HCT116 (cell line): ENCODE data around the gene ZSCAN16. TPM values are rescaled to one million over a fixed set of nuclear protein-coding genes. Genes with fewer than 3 reads are reported as not detected.

Experiments used
- ATAC-seq: fragments of 200-7000 bp; cut with Tn5 transposase; 2 replicates; pipeline ENCODE4 v1.9.1; 2020; ENCODE audit warnings: mild to moderate bottlenecking, moderate library complexity
- BruUV-seq: library from RNA; stranded (reverse); fragments of 400-500 nt; replicated peaks from 2 replicates; lab custom pipeline; 2021; lab: Mats Ljungman, UMichigan
- CTCF ChIA-PET: fragments of 300-600 bp; sonication (Branson Sonifier 250); formaldehyde crosslinking; loops from one replicate; lab custom pipeline; 2021; ENCODE audit warnings: antibody characterized with exemption; lab: Charles Lee
- POLR2A ChIA-PET: fragments of 300-600, 350-600 bp; sonication (Branson Sonifier 250); formaldehyde crosslinking; loops from one replicate; lab custom pipeline; 2021; ENCODE audit warnings: antibody characterized with exemption; lab: Charles Lee
- RAD21 ChIA-PET, 2 experiments: fragments of 300-600 bp; sonication (Branson Sonifier 250); formaldehyde crosslinking; loops; one replicate each; lab custom pipeline; 2023; ENCODE audit warnings: low total read pairs in 2 of 2; ENCODE audit not compliant: uncharacterized antibody in 2 of 2, unreplicated experiment in 2 of 2, low non-redundant PET in 1 of 2; lab: Charles Lee
- DNase-seq: peaks from one replicate; pipeline ENCODE4 v3.0.0-alpha.2; 2010; ENCODE audit warnings: low read depth, low spot score
- H2AFZ ChIP-seq: fragments of 200-600 bp; shearing (Covaris generic), sonication (generic); 2 replicates; pipeline ENCODE4 v1.6.1; 2017; ENCODE audit warnings: low read depth, mixed run types, mixed read lengths, antibody characterized with exemption, low read length; ENCODE audit not compliant: poor library complexity, severe bottlenecking
- H3K27ac ChIP-seq: 2 replicates; pipeline ENCODE4 v1.5.1; 2012; ENCODE audit warnings: low read depth, low read length
- H3K27me3 ChIP-seq: fragments of 200-600 bp; sonication (generic); 2 replicates; pipeline ENCODE4 v1.6.1; 2016; ENCODE audit warnings: mixed run types, low read length, mixed read lengths; ENCODE audit not compliant: insufficient read depth
- H3K36me3 ChIP-seq, 2 experiments: fragments of 200-500 bp in 1 of 2; fragments of 200-600 bp in 1 of 2; sonication (Bioruptor generic) in 1 of 2; sonication (generic) in 1 of 2; 2 replicates each; pipeline versions ENCODE4 v1.5.1 to v1.6.1; 2014 to 2016; ENCODE audit warnings: low read length in 2 of 2, inconsistent platforms in 1 of 2, mixed read lengths in 1 of 2, mixed run types in 1 of 2; ENCODE audit not compliant: insufficient read depth in 2 of 2, control insufficient read depth in 1 of 2
- H3K4me1 ChIP-seq, 2 experiments: fragments of 200-600 bp in 1 of 2; sonication (generic) in 1 of 2; 2 replicates each; pipeline versions ENCODE4 v1.5.1 to v1.6.1; 2012 to 2017; ENCODE audit warnings: low read length in 2 of 2, inconsistent platforms in 1 of 2, mild to moderate bottlenecking in 1 of 2, mixed read lengths in 1 of 2, mixed run types in 1 of 2, moderate library complexity in 1 of 2; ENCODE audit not compliant: insufficient read depth in 2 of 2, control insufficient read depth in 1 of 2
- H3K4me2 ChIP-seq: fragments of 200-600 bp; sonication (generic); 2 replicates; pipeline ENCODE4 v1.6.1; 2017; ENCODE audit warnings: mixed run types, low read length, mixed read lengths
- H3K4me3 ChIP-seq, 2 experiments: fragments of 200-600 bp in 1 of 2; sonication (generic) in 1 of 2; replicated peaks in 1 of 2; 2 replicates each; pipeline ENCODE4 v1.5.1; 2011 to 2016; ENCODE audit warnings: low read length in 2 of 2, control low read depth in 1 of 2, low read depth in 1 of 2, mild to moderate bottlenecking in 1 of 2, mixed read lengths in 1 of 2, mixed run types in 1 of 2
- H3K79me2 ChIP-seq: fragments of 200-600 bp; sonication (generic); 2 replicates; pipeline ENCODE4 v1.6.1; 2017; ENCODE audit warnings: mild to moderate bottlenecking, mixed run types, low read length, moderate library complexity, mixed read lengths; ENCODE audit not compliant: insufficient read depth
- H3K9ac ChIP-seq: fragments of 200-600 bp; sonication (generic); 2 replicates; pipeline ENCODE4 v1.6.1; 2016; ENCODE audit warnings: low read length, mixed read lengths
- H3K9me2 ChIP-seq: fragments of 200-600 bp; sonication (generic), shearing (Covaris generic); 2 replicates; pipeline ENCODE4 v1.6.1; 2017; ENCODE audit warnings: mixed run types, mild to moderate bottlenecking, moderate library complexity; ENCODE audit not compliant: insufficient read depth
- H3K9me3 ChIP-seq, 2 experiments: fragments of 200-500 bp in 1 of 2; fragments of 200-600 bp in 1 of 2; sonication (Bioruptor generic) in 1 of 2; sonication (generic) in 1 of 2; 2 replicates each; pipeline ENCODE4 v1.6.1; 2014 to 2017; ENCODE audit warnings: low read length in 2 of 2, mixed read lengths in 2 of 2, inconsistent platforms in 1 of 2, low read depth in 1 of 2, mild to moderate bottlenecking in 1 of 2, mixed run types in 1 of 2, moderate library complexity in 1 of 2; ENCODE audit not compliant: control insufficient read depth in 1 of 2, insufficient read depth in 1 of 2
- H4K20me1 ChIP-seq: fragments of 200-600 bp; sonication (generic), shearing (Covaris generic); 2 replicates; pipeline ENCODE4 v1.6.1; 2017; ENCODE audit warnings: mixed run types, mild to moderate bottlenecking, moderate library complexity; ENCODE audit not compliant: insufficient read depth
- CEBPB ChIP-seq: IDR thresholded peaks from 2 replicates; pipeline ENCODE4 v1.6.1; 2012; ENCODE audit warnings: low read depth
- EGR1 ChIP-seq: IDR thresholded peaks from 2 replicates; pipeline ENCODE4 v1.6.1; 2012; ENCODE audit warnings: low read depth
- ELF1 ChIP-seq: IDR thresholded peaks from 2 replicates; pipeline ENCODE4 v1.6.1; 2012; ENCODE audit warnings: low read depth, borderline replicate concordance
- EZH2 ChIP-seq: fragments of 200-600 bp; sonication (generic); IDR thresholded peaks from 2 replicates; pipeline ENCODE4 v1.6.1; 2017; ENCODE audit warnings: antibody characterized with exemption, mixed run types
- EZH2phosphoT487 ChIP-seq: fragments of 200-600 bp; IDR thresholded peaks from 2 replicates; pipeline ENCODE4 v1.6.1; 2018; ENCODE audit warnings: antibody characterized with exemption, borderline replicate concordance
- FOSL1 ChIP-seq: IDR thresholded peaks from 2 replicates; pipeline ENCODE4 v1.6.1; 2012; ENCODE audit warnings: low read depth
- JUND ChIP-seq: IDR thresholded peaks from 2 replicates; pipeline ENCODE4 v1.6.1; 2012
- POLR2A ChIP-seq: IDR thresholded peaks from 2 replicates; pipeline ENCODE4 v1.7.0; 2011; ENCODE audit warnings: borderline replicate concordance; ENCODE audit not compliant: insufficient read depth, insufficient read length; ENCODE audit errors: extremely low read depth
- POLR2AphosphoS5 ChIP-seq: IDR thresholded peaks from 2 replicates; pipeline ENCODE4 v1.6.1; 2011; ENCODE audit warnings: mild to moderate bottlenecking, low read depth, low read length, moderate library complexity
- RAD21 ChIP-seq: IDR thresholded peaks from 2 replicates; pipeline ENCODE4 v1.6.1; 2012; ENCODE audit warnings: low read depth, mild to moderate bottlenecking
- SIN3A ChIP-seq: IDR thresholded peaks from 2 replicates; pipeline ENCODE4 v1.6.1; 2012; ENCODE audit warnings: low read depth
- SP1 ChIP-seq: IDR thresholded peaks from 2 replicates; pipeline ENCODE4 v1.6.1; 2012; ENCODE audit warnings: low read depth
- YY1 ChIP-seq: IDR thresholded peaks from 2 replicates; pipeline ENCODE4 v1.6.1; 2011; ENCODE audit warnings: low read length, low read depth, moderate library complexity, mild to moderate bottlenecking; ENCODE audit not compliant: insufficient replicate concordance; ENCODE audit errors: extremely low read depth
- ZFX ChIP-seq: fragments of 450-650 bp; IDR thresholded peaks from 2 replicates; pipeline ENCODE4 v1.6.1; 2017
- intact Hi-C: fragments of 100-400 bp; cut with micrococcal nuclease; formaldehyde crosslinking; loops from 2 replicates; pipeline ENCODE4 v1.10.0; 2022
- total RNA-seq: library from RNA; stranded (reverse); gene quantifications from one replicate; pipeline ENCODE4 v1.2.1, GENCODE V29; 2021; ENCODE audit not compliant: unreplicated experiment
- TF ChIP-seq, protein P1 (sequence below): IDR thresholded peaks from 2 replicates; pipeline ENCODE4 v1.6.1; 2012
- TF ChIP-seq, protein P2 (sequence below): IDR thresholded peaks from 2 replicates; pipeline ENCODE4 v1.6.1; 2012; ENCODE audit warnings: low read depth
- TF ChIP-seq, protein P3 (sequence below), 3 experiments: fragments of 200-600 bp in 1 of 3; sonication (generic) in 1 of 3; IDR thresholded peaks in 2 of 3; conservative IDR thresholded peaks in 1 of 3; 2 replicates each; pipeline ENCODE4 v1.5.1; 2012 to 2017; ENCODE audit warnings: low read depth in 2 of 3, low read length in 2 of 3, antibody characterized with exemption in 1 of 3, borderline replicate concordance in 1 of 3, control low read depth in 1 of 3, mild to moderate bottlenecking in 1 of 3, mixed read lengths in 1 of 3, mixed run types in 1 of 3, moderate library complexity in 1 of 3; ENCODE audit not compliant: insufficient read depth in 1 of 3

The ZSCAN16 gene
- total RNA-seq, 1 experiment from 2014 or later = 5.0 TPM

DNA sequence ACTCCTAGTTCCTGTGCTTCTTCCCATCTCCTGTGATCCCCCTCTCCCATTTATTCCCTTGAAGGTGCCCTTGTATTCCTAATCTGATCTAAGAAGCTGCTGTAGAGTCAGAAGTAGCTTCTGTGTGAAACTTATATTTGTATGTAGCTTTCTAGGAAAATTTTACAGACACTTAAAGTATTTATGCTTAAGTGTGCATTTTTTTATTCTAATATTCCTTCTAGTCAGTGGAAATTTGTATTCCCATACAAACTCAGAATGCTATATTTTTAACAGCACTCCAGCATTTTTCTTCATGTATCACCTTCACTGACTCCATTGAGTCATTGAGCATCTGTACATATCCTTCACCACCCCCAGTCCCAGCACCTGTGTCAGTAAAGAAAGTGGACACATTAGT, 29.9 kb downstream of the ZSCAN16 start:
- 0 out of 2 replicates have a peak, but pooled peaks cover 5% of the 10 kb centered on the region for H3K79me2 ChIP-seq
- H3K4me1 ChIP-seq = no peaks in the 10 kb centered on the region
- RAD21 ChIA-PET = no interaction called here
- no peak for TF ChIP-seq RAD21
- no peak for TF ChIP-seq EGR1
- no peak for TF ChIP-seq EZH2
- TF ChIP-seq JUND = no peak
- TF ChIP-seq, protein P1, sequence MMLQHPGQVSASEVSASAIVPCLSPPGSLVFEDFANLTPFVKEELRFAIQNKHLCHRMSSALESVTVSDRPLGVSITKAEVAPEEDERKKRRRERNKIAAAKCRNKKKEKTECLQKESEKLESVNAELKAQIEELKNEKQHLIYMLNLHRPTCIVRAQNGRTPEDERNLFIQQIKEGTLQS = no peak
- TF ChIP-seq YY1 = no peak
- TF ChIP-seq, all 23 proteins: peak for 0
- no peak for DNase-seq
- Histone ChIP-seq H3K27me3 (no peaks in the 10 kb centered on the region), H4K20me1 (no peaks in the 10 kb centered on the region), H3K9me3 (no peaks in the 10 kb centered on the region), H3K4me2 (no peak overlapping the region), H3K4me3 (no peak overlapping the region), H3K9me2 (no peaks in the 10 kb centered on the region), H3K9ac (no peak overlapping the region), H3K27ac (no peak overlapping the region), H3K36me3 (peaks cover 58 to 62% of the 10 kb centered on the region in 2 experiments), H2AFZ (no peak overlapping the region)
- BruUV-seq = no TSS peak
- ChIA-PET POLR2A (no interaction called here), CTCF (no interaction called here)
- no peak for ATAC-seq
- intact Hi-C loops = no loop called here

DNA sequence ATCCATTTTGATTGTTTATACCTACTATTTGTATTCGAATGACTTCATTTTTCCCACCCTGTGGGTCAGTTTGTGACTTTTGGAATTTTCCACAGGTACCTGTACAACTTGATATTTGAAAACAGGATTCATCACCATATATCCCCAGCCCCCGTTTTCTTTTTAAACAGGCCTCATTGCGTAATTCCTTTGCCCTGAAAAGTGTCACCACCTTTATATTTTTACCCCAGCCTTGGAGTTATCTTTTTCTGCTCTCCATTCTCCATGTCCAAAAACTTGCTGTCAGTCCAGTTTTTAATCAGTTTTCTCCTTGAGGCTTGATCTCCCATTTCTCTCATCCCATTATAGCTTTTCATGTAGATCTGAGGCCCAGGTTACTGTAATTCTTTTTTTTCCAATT, 33.9 kb downstream of the ZSCAN16 start:
- DNase-seq (no peak), ATAC-seq (no peak)
- Histone ChIP-seq H3K9me2 (no peaks in the 10 kb centered on the region), H3K27ac (no peak overlapping the region), H3K9ac (no peak overlapping the region), H3K79me2 (no peaks in the 10 kb centered on the region), H3K27me3 (no peaks in the 10 kb centered on the region), H3K4me1 (no peaks in the 10 kb centered on the region), H3K9me3 (no peaks in the 10 kb centered on the region), H3K4me2 (no peak overlapping the region), H3K36me3 (peaks cover 27 to 32% of the 10 kb centered on the region in 2 experiments), H3K4me3 (no peak overlapping the region), H2AFZ (no peak overlapping the region), H4K20me1 (no peaks in the 10 kb centered on the region)
- CTCF ChIA-PET = no interaction called here
- intact Hi-C loops = no loop called here
- BruUV-seq = no TSS peak
- TF ChIP-seq, protein P2, sequence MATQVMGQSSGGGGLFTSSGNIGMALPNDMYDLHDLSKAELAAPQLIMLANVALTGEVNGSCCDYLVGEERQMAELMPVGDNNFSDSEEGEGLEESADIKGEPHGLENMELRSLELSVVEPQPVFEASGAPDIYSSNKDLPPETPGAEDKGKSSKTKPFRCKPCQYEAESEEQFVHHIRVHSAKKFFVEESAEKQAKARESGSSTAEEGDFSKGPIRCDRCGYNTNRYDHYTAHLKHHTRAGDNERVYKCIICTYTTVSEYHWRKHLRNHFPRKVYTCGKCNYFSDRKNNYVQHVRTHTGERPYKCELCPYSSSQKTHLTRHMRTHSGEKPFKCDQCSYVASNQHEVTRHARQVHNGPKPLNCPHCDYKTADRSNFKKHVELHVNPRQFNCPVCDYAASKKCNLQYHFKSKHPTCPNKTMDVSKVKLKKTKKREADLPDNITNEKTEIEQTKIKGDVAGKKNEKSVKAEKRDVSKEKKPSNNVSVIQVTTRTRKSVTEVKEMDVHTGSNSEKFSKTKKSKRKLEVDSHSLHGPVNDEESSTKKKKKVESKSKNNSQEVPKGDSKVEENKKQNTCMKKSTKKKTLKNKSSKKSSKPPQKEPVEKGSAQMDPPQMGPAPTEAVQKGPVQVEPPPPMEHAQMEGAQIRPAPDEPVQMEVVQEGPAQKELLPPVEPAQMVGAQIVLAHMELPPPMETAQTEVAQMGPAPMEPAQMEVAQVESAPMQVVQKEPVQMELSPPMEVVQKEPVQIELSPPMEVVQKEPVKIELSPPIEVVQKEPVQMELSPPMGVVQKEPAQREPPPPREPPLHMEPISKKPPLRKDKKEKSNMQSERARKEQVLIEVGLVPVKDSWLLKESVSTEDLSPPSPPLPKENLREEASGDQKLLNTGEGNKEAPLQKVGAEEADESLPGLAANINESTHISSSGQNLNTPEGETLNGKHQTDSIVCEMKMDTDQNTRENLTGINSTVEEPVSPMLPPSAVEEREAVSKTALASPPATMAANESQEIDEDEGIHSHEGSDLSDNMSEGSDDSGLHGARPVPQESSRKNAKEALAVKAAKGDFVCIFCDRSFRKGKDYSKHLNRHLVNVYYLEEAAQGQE = no peak
- TF ChIP-seq ELF1 (no peak), FOSL1 (no peak), ZFX (no peak), POLR2A (no peak), SIN3A (no peak), EZH2phosphoT487 (no peak), SP1 (no peak), RAD21 (no peak), CEBPB (no peak), POLR2AphosphoS5 (no peak)
- TF ChIP-seq, protein P3, sequence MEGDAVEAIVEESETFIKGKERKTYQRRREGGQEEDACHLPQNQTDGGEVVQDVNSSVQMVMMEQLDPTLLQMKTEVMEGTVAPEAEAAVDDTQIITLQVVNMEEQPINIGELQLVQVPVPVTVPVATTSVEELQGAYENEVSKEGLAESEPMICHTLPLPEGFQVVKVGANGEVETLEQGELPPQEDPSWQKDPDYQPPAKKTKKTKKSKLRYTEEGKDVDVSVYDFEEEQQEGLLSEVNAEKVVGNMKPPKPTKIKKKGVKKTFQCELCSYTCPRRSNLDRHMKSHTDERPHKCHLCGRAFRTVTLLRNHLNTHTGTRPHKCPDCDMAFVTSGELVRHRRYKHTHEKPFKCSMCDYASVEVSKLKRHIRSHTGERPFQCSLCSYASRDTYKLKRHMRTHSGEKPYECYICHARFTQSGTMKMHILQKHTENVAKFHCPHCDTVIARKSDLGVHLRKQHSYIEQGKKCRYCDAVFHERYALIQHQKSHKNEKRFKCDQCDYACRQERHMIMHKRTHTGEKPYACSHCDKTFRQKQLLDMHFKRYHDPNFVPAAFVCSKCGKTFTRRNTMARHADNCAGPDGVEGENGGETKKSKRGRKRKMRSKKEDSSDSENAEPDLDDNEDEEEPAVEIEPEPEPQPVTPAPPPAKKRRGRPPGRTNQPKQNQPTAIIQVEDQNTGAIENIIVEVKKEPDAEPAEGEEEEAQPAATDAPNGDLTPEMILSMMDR (IDR thresholded peaks at IDR 0.05 in 2 of 3, conservative IDR thresholded peaks at IDR 0.05 in 1 of 3; ENCODE audit: borderline replicate concordance in 1 of 3, insufficient read depth in 1 of 3, low read depth in 2 of 3, low read length in 2 of 3) = no peak
- RAD21 ChIA-PET = no interaction called here
- POLR2A ChIA-PET = no interaction called here
